Adrenal gland (tissue), 12 donors: ENCODE data around the gene ENGASE. TPM values are rescaled to one million over a fixed set of nuclear protein-coding genes. Genes with fewer than 3 reads are reported as not detected.

ENCODE experiments used
- DNase-seq, 7 donors: peaks; one replicate each; pipeline ENCODE4 v3.0.0-alpha.2; 2019 to 2020
- H3K27ac ChIP-seq, 5 donors: fragments of 200-600 bp; sonication (generic) in 4 of 5; 1 replicate in 3 of 5; 2 replicates in 2 of 5; pipeline versions ENCODE4 v1.5.1 to v1.8.0; 2016 to 2020; ENCODE audit warnings: mild to moderate bottlenecking in 1 of 5
- H3K27me3 ChIP-seq: fragments of 200-600 bp; 2 replicates; pipeline ENCODE4 v1.8.0; 2021
- H3K36me3 ChIP-seq, 2 donors: fragments of 200-600 bp; replicated peaks in 1 of 2; 1 replicate in 1 of 2; 2 replicates in 1 of 2; pipeline versions ENCODE4 v1.5.1 to v1.8.0; 2018 to 2022
- H3K4me1 ChIP-seq, 2 donors: fragments of 200-600 bp; replicated peaks in 1 of 2; 1 replicate in 1 of 2; 2 replicates in 1 of 2; pipeline versions ENCODE4 v1.5.1 to v1.8.0; 2018 to 2021
- H3K4me3 ChIP-seq, 4 donors: fragments of 200-600 bp; sonication (generic) in 3 of 4; one replicate each; pipeline ENCODE4 v1.5.1; 2016 to 2018
- H3K9me3 ChIP-seq, 3 donors: fragments of 200-600 bp; sonication (generic) in 1 of 3; replicated peaks in 1 of 3; 1 replicate in 2 of 3; 2 replicates in 1 of 3; pipeline versions ENCODE4 v1.5.1 to v1.8.0; 2016 to 2021
- POLR2A ChIP-seq, 2 donors: fragments of 450-650 bp; IDR thresholded peaks; one replicate each; pipeline ENCODE4 v1.6.1; 2017; ENCODE audit warnings: antibody characterized with exemption in 2 of 2, mild to moderate bottlenecking in 2 of 2, moderate library complexity in 1 of 2
- WGBS, 4 donors: extraction: QIAGEN DNeasy Blood & Tissue Kit in 2 of 4; methylation state at CpG; one replicate each; pipeline versions ENCODE4 v1.1.5 to v1.1.7; 2013 to 2017; 5-methylcytosine and 5-hydroxymethylcytosine counted together
- intact Hi-C, 2 donors: fragments of 100-400 bp; cut with DNase I; formaldehyde crosslinking; loops; one replicate each; pipeline versions ENCODE4 v1.14.1 to v1.15.0; 2022 to 2023
- polyA plus RNA-seq, 3 donors: library from polyadenylated mRNA; stranded (reverse); fragments of 200-250 nt in 2 of 3; fragments of 350-450 nt in 1 of 3; fragmentation: Illumina TruSeq in 1 of 3; extraction: RNeasy Lipid Tissue Mini Kit (QIAGEN cat#74804) in 1 of 3; gene quantifications; one replicate each; pipeline ENCODE4 v1.2.3, GENCODE V29; 2013 to 2014
- total RNA-seq, 9 donors: library from RNA; depleted of rRNA in 4 of 9; stranded (reverse); fragments of >200 nt in 4 of 9; fragments of 120-200 nt in 1 of 9; fragmentation: NEBNext Ultra II Directional in 1 of 9; extraction: Animal tissue kit (Norgen Biotek cat#: 25700) in 1 of 9; gene quantifications; one replicate each; pipeline versions ENCODE4 v1.1.0 to v1.2.4, GENCODE V29; 2013 to 2023
- TF ChIP-seq, protein P1 (sequence below), 6 experiments: fragments of 450-650 bp in 4 of 6; fragments of 200-600 bp in 2 of 6; sonication (generic) in 1 of 6; IDR thresholded peaks; 1 replicate in 5 of 6; 2 replicates in 1 of 6; pipeline versions ENCODE4 v1.5.1 to v1.8.0; 2016 to 2021; ENCODE audit warnings: antibody characterized with exemption in 6 of 6, mild to moderate bottlenecking in 2 of 6, moderate library complexity in 1 of 6
- donor health status: healthy with polysubstance abuse.
- donor health status: Bipolar disorder and iron deficiency.
- donor health status: DM: yes; HTN: yes; CAD: no.
- donor health status: DM: no; HTN: no; CAD: no.
- donor health status: DM: no; HTN: no; CAD: no.
- donor health status: DM: yes; HTN: yes; CAD: no.

The ENGASE gene
- total and polyA plus RNA-seq, 12 donors = 4.4 to 155 (median 31.1) TPM

DNA sequence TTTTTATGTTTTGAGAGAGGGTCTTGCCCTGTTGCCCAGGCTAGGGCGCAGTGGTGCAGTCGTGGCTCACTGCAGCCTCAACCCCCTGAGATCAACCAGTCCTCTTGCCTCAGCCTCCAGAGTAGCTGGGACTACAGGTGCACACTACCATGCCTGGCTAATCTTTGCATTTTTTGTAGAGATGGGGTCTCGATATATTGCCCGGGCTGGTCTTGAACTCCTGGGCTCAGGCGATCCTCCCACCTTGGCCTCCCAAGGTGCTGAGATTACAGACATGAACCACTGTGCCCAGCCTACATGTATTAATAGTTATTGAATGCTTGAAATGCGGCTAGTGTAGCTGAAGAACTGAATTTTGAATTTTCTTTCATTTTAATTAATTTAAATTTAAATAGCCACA lies 38.4 kb upstream of the ENGASE start:
- intact Hi-C loops = no loop called here
- peak in 2 of 7 donors; percentile 8 to 36 for DNase-seq
- no peak overlapping the region for H3K4me3 ChIP-seq
- H3K36me3 ChIP-seq = no peaks in the 10 kb centered on the region
- no peaks in the 10 kb centered on the region for H3K9me3 ChIP-seq
- H3K27ac ChIP-seq = peak overlapping the region in 4 of 5 donors; percentile 1 to 87 (median 48)
- H3K4me1 ChIP-seq = peaks cover 15 to 31% of the 10 kb centered on the region in 2 donors
- TF ChIP-seq, protein P1, sequence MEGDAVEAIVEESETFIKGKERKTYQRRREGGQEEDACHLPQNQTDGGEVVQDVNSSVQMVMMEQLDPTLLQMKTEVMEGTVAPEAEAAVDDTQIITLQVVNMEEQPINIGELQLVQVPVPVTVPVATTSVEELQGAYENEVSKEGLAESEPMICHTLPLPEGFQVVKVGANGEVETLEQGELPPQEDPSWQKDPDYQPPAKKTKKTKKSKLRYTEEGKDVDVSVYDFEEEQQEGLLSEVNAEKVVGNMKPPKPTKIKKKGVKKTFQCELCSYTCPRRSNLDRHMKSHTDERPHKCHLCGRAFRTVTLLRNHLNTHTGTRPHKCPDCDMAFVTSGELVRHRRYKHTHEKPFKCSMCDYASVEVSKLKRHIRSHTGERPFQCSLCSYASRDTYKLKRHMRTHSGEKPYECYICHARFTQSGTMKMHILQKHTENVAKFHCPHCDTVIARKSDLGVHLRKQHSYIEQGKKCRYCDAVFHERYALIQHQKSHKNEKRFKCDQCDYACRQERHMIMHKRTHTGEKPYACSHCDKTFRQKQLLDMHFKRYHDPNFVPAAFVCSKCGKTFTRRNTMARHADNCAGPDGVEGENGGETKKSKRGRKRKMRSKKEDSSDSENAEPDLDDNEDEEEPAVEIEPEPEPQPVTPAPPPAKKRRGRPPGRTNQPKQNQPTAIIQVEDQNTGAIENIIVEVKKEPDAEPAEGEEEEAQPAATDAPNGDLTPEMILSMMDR (IDR thresholded peaks at IDR 0.05) = no peak
- no peak for TF ChIP-seq POLR2A (IDR thresholded peaks at IDR 0.05)
- no peaks in the 10 kb centered on the region for H3K27me3 ChIP-seq
- 91 to 98% (median 92%) methylated on average over 5 to 6 of the region's 6 CpGs for WGBS, 4 donors

DNA sequence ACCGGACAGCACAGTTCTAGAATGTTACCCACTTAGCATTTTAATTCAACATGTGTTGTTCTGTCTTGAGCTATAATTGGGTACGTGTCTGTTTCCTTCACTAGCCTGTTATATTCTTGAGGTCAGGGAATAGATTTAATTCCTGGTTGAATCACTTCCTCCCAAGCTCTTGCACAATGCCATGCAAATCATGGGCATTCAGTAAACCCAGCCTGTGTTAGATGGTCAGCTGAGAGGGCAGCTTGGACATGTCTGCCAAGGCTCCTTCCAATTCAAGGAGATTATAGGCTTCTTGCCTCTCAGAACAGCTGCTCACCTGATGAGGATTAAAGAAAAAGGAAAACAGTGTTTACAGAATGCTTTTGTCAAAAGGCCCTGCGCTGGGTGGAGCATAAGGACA lies 38.0 kb upstream of the ENGASE start:
- Histone ChIP-seq H3K27me3 (no peaks in the 10 kb centered on the region), H3K36me3 (no peaks in the 10 kb centered on the region), H3K4me1 (peaks cover 15 to 31% of the 10 kb centered on the region in 2 donors), H3K4me3 (no peak overlapping the region), H3K27ac (peak overlapping the region in 4 of 5 donors; percentile 1 to 87 (median 50)), H3K9me3 (no peaks in the 10 kb centered on the region)
- 40 to 51% (median 46%) methylated on average over 3 of the region's 3 CpGs for WGBS, 4 donors
- intact Hi-C loops = no loop called here
- peak in 6 of 7 donors; percentile 68 to 81 (median 78) for DNase-seq
- TF ChIP-seq POLR2A (IDR thresholded peaks at IDR 0.05) = peak in 1 of 2 donors; percentile 57
- TF ChIP-seq, protein P1 (IDR thresholded peaks at IDR 0.05) = no peak

DNA sequence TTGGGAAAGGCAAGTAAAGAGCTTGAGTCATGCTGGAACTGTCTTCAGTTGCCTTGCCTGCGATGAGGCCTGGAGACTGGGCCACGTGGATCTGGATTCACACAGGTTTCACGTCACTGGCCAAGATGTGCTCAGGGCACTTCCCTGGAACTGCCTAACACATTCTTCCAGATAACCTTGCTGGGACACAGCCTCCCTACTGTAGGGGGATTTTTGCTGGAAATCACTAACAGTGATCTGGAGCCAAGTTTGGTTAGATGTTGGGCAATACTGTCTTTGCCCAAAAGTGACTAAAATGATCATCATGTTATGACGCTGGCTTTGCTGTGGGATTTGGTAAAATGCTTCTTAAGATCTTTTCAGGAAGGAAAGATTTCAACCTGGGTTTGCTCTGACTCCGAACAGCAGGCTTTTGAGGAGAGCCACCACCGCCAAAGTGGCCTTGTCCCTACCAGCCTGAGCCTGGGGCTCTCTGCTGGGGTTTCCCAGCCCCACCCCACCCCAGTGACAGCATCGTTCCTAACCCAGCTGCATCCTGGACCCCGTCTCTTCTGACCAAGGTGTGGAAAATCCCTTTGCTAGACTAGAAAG lies 36.0 kb upstream of the ENGASE start:
- Histone ChIP-seq H3K4me3 (no peak overlapping the region), H3K27ac (peak overlapping the region; percentile 20 to 93 (median 67)), H3K27me3 (no peaks in the 10 kb centered on the region), H3K36me3 (no peaks in the 10 kb centered on the region), H3K4me1 (peaks cover 18 to 30% of the 10 kb centered on the region in 2 donors), H3K9me3 (no peaks in the 10 kb centered on the region)
- WGBS, 4 donors = 52 to 72% (median 63%) methylated on average over 8 of the region's 8 CpGs
- intact Hi-C loops = no loop called here
- TF ChIP-seq, protein P1 (IDR thresholded peaks at IDR 0.05) = no peak
- peak in 1 of 2 donors; percentile 23 for TF ChIP-seq POLR2A (IDR thresholded peaks at IDR 0.05)
- DNase-seq = peak in 6 of 7 donors; percentile 81 to 94 (median 86)

DNA sequence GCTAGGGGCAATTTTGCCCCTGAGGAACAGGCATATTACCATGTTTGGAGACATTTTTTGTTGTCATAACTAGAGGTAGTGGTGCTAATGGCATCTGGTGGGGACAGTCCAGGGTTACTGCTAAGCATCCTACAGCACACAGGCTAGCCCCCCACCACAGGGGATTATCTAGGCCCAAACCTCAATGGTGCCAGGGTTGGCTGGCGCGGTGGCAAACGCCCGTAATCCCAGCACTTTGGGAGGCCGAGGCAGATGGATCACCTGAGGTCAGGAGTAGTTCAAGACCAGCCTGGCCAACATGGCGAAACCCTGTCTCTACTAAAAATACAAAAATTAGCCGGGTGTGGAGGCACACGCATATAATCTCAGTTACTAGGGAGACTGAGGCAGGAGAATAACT lies 35.5 kb upstream of the ENGASE start:
- no peaks in the 10 kb centered on the region for H3K27me3 ChIP-seq
- H3K27ac ChIP-seq = peak overlapping the region; percentile 20 to 93 (median 67)
- H3K4me3 ChIP-seq = no peak overlapping the region
- peak in 1 of 7 donors; percentile 9 for DNase-seq
- intact Hi-C loops = no loop called here
- no peak for TF ChIP-seq POLR2A (IDR thresholded peaks at IDR 0.05)
- TF ChIP-seq, protein P1 (IDR thresholded peaks at IDR 0.05) = no peak
- H3K4me1 ChIP-seq = peaks cover 18 to 25% of the 10 kb centered on the region in 2 donors
- H3K9me3 ChIP-seq = no peaks in the 10 kb centered on the region
- 91 to 98% (median 96%) methylated on average over 8 of the region's 8 CpGs for WGBS, 4 donors
- no peaks in the 10 kb centered on the region for H3K36me3 ChIP-seq
